Measurements from ENCODE around the gene NOG. TPM values are rescaled to one million over a fixed set of nuclear protein-coding genes. Genes with fewer than 3 reads are reported as not detected.

NOG gene
- total RNA-seq, 1 experiment from 2014 or later = 9.2 TPM

GRCh38 chr17:56641894-56642293, 48.4 kb downstream of the NOG start:
- Histone ChIP-seq H3K27me3 (ENCODE audit: control insufficient read depth, insufficient read depth, low read length) (no peaks in the 10 kb centered on the region), H3K4me3 (ENCODE audit: low read depth in 2 of 2, low read length in 2 of 2) (no peak overlapping the region), H3K36me3 (ENCODE audit: control insufficient read depth, insufficient read depth, low read length) (no peaks in the 10 kb centered on the region), H3K4me1 (ENCODE audit: control insufficient read depth, insufficient read depth, low read length) (no peaks in the 10 kb centered on the region), H3K9me3 (ENCODE audit: control insufficient read depth, insufficient read depth, low read depth, low read length) (no peaks in the 10 kb centered on the region), H3K27ac (ENCODE audit: low read length) (no peak overlapping the region)
- ChIA-PET POLR2A (no interaction called here), CTCF (no interaction called here)
- BruUV-seq (replicated peaks) = no TSS peak
- TF ChIP-seq, protein P1, sequence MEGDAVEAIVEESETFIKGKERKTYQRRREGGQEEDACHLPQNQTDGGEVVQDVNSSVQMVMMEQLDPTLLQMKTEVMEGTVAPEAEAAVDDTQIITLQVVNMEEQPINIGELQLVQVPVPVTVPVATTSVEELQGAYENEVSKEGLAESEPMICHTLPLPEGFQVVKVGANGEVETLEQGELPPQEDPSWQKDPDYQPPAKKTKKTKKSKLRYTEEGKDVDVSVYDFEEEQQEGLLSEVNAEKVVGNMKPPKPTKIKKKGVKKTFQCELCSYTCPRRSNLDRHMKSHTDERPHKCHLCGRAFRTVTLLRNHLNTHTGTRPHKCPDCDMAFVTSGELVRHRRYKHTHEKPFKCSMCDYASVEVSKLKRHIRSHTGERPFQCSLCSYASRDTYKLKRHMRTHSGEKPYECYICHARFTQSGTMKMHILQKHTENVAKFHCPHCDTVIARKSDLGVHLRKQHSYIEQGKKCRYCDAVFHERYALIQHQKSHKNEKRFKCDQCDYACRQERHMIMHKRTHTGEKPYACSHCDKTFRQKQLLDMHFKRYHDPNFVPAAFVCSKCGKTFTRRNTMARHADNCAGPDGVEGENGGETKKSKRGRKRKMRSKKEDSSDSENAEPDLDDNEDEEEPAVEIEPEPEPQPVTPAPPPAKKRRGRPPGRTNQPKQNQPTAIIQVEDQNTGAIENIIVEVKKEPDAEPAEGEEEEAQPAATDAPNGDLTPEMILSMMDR (IDR thresholded peaks at IDR 0.05) = no peak
- DNase-seq (ENCODE audit: low read depth, low spot score) (no peak), ATAC-seq (no peak)
- in situ Hi-C loops (cut with HindIII; ENCODE audit: low pct_unique_long_range_greater_than_20kb, low sequenced_read_pairs) = no loop called here
- intact Hi-C loops (cut with micrococcal nuclease; ENCODE audit: unreplicated experiment) = no loop called here

GRCh38 chr17:56642424-56642823, 48.9 kb downstream of the NOG start:
- no TSS peak for BruUV-seq (replicated peaks)
- ATAC-seq (no peak), DNase-seq (ENCODE audit: low read depth, low spot score) (no peak)
- TF ChIP-seq, protein P1 (IDR thresholded peaks at IDR 0.05) = no peak
- TF ChIP-seq POLR2AphosphoS5 (IDR thresholded peaks at IDR 0.05; ENCODE audit: low read depth, low read length) = no peak
- TF ChIP-seq REST (IDR thresholded peaks at IDR 0.05; ENCODE audit: insufficient read depth in 1 of 2, low read depth in 2 of 2, low read length in 1 of 2) = no peak
- TF ChIP-seq TCF7L2 (IDR thresholded peaks at IDR 0.05; ENCODE audit: low read depth, low read length) = no peak
- no peak for TF ChIP-seq SIN3A (IDR thresholded peaks at IDR 0.05; ENCODE audit: borderline replicate concordance, insufficient read depth, low read depth, low read length)
- intact Hi-C loops (cut with micrococcal nuclease; ENCODE audit: unreplicated experiment) = no loop called here
- in situ Hi-C loops (cut with HindIII; ENCODE audit: low pct_unique_long_range_greater_than_20kb, low sequenced_read_pairs) = no loop called here
- Histone ChIP-seq H3K4me1 (ENCODE audit: control insufficient read depth, insufficient read depth, low read length) (no peaks in the 10 kb centered on the region), H3K36me3 (ENCODE audit: control insufficient read depth, insufficient read depth, low read length) (no peaks in the 10 kb centered on the region), H3K4me3 (ENCODE audit: low read depth in 2 of 2, low read length in 2 of 2) (no peak overlapping the region), H3K27me3 (ENCODE audit: control insufficient read depth, insufficient read depth, low read length) (no peaks in the 10 kb centered on the region), H3K9me3 (ENCODE audit: control insufficient read depth, insufficient read depth, low read depth, low read length) (no peaks in the 10 kb centered on the region), H3K27ac (ENCODE audit: low read length) (no peak overlapping the region)
- POLR2A ChIA-PET = no interaction called here
- CTCF ChIA-PET = no interaction called here

Other genes with a start within 250 kb of the NOG start
- gene C17orf67, start 240.2 kb downstream of the NOG start, total RNA-seq (2021; ENCODE audit: unreplicated experiment) = 3.4 TPM
- 19.1 TPM for gene DGKE, start 240.5 kb downstream of the NOG start, total RNA-seq (2021; ENCODE audit: unreplicated experiment)

Data from Panc1 (cell line).